Mesenchymal stem cell (in vitro differentiated cells and primary cell): ENCODE results near the gene KPNA6. TPM values are rescaled to one million over a fixed set of nuclear protein-coding genes. Genes with fewer than 3 reads are reported as not detected.

Experiments
- small RNA-seq: library from polyadenylated mRNA; stranded (forward); fragments of <200 nt; extraction: miRNeasy Mini kit (QIAGEN cat#:217004); gene quantifications from one replicate; pipeline ENCODE3, GENCODE V24; 2013; ENCODE audit warnings: low read depth

KPNA6 gene

Small RNA genes within 50 kb of the gene (small RNA-seq; reads per million reads assigned to genes)
- gene MIR5585 (not detected), gene RF00017 (not detected)
